ENCODE data around the gene INPP4A. TPM values are rescaled to one million over a fixed set of nuclear protein-coding genes. Genes with fewer than 3 reads are reported as not detected.

The INPP4A gene
- polyA plus RNA-seq, 1 experiment, result 12.9 TPM

GRCh38 chr2:98445683-98446581 lies 1.3 kb downstream of the INPP4A start:
- ChIA-PET CTCF (interaction anchor here (1.1 kb wide), 1 partner anchor 156 kb away, joined by 3 read pairs; no protein-coding TSS in a partner anchor), POLR2A (no interaction called here)
- no peaks in the 10 kb centered on the region for H3K27me3 ChIP-seq (ENCODE audit: control insufficient read depth, insufficient read depth, low read length)
- peak overlapping the region; percentile 75 for H3K4me3 ChIP-seq (ENCODE audit: low read depth, low read length)
- no peak overlapping the region for H3K27ac ChIP-seq (ENCODE audit: low read depth, low read length)
- H3K9me3 ChIP-seq (ENCODE audit: control insufficient read depth, insufficient read depth, low read length), result no peaks in the 10 kb centered on the region
- TF ChIP-seq, protein P1, sequence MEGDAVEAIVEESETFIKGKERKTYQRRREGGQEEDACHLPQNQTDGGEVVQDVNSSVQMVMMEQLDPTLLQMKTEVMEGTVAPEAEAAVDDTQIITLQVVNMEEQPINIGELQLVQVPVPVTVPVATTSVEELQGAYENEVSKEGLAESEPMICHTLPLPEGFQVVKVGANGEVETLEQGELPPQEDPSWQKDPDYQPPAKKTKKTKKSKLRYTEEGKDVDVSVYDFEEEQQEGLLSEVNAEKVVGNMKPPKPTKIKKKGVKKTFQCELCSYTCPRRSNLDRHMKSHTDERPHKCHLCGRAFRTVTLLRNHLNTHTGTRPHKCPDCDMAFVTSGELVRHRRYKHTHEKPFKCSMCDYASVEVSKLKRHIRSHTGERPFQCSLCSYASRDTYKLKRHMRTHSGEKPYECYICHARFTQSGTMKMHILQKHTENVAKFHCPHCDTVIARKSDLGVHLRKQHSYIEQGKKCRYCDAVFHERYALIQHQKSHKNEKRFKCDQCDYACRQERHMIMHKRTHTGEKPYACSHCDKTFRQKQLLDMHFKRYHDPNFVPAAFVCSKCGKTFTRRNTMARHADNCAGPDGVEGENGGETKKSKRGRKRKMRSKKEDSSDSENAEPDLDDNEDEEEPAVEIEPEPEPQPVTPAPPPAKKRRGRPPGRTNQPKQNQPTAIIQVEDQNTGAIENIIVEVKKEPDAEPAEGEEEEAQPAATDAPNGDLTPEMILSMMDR (IDR thresholded peaks at IDR 0.05; ENCODE audit: low read depth, low read length), result no peak
- DNase-seq (ENCODE audit: low read depth, low spot score), result no peak

DNA sequence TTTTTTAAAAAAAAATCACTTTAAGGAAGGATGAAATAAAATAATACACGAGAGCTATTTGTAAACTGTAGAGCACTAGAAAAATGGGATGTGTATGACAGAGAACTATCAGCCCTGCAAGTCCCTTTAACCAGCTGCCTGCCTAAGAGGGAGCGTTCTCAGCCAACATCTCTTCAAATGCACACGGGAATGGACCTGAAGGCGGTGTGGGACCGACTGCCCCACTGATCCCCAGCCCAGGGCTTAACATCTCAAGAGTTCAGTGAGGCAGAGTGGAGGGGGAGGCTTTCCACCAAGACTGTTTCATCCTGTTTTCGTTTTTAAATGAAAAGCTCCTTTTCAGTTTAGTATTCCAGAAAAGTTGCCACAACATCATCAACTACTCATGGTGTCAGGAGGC lies 2.2 kb downstream of the INPP4A start:
- Histone ChIP-seq H3K27ac (ENCODE audit: low read depth, low read length) (no peak overlapping the region), H3K4me3 (ENCODE audit: low read depth, low read length) (no peak overlapping the region), H3K27me3 (ENCODE audit: control insufficient read depth, insufficient read depth, low read length) (no peaks in the 10 kb centered on the region), H3K9me3 (ENCODE audit: control insufficient read depth, insufficient read depth, low read length) (no peaks in the 10 kb centered on the region)
- CTCF ChIA-PET, result interaction anchor here (0.8 to 1.1 kb wide), 2 partner anchors 155 to 707 kb away, joined by 3 read pairs; no protein-coding TSS in a partner anchor
- no peak for DNase-seq (ENCODE audit: low read depth, low spot score)
- POLR2A ChIA-PET, result no interaction called here
- TF ChIP-seq, protein P1 (IDR thresholded peaks at IDR 0.05; ENCODE audit: low read depth, low read length), result no peak

DNA sequence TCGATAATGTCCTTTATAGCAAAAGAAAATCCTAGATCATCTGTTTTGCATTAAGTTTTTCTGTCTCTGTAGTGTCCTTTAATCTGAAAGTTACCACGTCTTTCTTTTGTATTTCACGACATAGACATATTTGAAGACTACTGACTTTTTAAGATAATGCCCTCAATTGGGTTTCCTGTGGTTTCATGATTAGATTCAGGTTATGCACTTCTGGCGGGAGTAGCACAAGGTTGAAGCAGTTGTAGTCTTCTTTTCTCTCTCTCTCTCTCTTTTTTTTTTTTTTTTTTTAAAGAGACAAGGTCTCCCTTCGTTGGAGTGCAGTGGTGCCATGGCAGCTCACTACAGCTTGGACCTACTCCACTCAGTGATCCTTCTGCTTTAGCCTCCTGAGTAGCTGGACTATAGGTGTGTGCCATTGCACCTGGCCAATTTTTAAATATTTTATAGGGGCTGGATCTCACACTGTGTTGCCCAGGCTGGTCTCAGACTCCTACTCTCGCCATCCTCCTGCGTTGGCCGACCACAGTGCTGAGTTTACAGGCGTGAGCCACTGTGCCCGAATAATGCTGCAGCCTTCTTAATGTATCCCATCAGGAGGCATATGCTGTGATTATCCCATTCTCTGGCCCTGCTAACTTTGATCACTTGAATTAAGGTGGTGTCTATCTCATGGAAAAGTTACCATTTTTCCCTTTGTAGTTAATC lies 3.9 kb downstream of the INPP4A start:
- Histone ChIP-seq H3K27ac (ENCODE audit: low read depth, low read length) (no peak overlapping the region), H3K27me3 (ENCODE audit: control insufficient read depth, insufficient read depth, low read length) (no peaks in the 10 kb centered on the region), H3K9me3 (ENCODE audit: control insufficient read depth, insufficient read depth, low read length) (no peaks in the 10 kb centered on the region), H3K4me3 (ENCODE audit: low read depth, low read length) (no peak overlapping the region)
- POLR2A ChIA-PET, result interaction anchor here (0.7 kb wide), 1 partner anchor 111 kb away, joined by 4 read pairs; no protein-coding TSS in a partner anchor
- TF ChIP-seq, protein P1 (IDR thresholded peaks at IDR 0.05; ENCODE audit: low read depth, low read length), result no peak
- no peak for DNase-seq (ENCODE audit: low read depth, low spot score)
- CTCF ChIA-PET, result no interaction called here

GRCh38 chr2:98452396-98453027 lies 7.9 kb downstream of the INPP4A start:
- Histone ChIP-seq H3K4me3 (ENCODE audit: low read depth, low read length) (no peak overlapping the region), H3K27me3 (ENCODE audit: control insufficient read depth, insufficient read depth, low read length) (no peaks in the 10 kb centered on the region), H3K9me3 (ENCODE audit: control insufficient read depth, insufficient read depth, low read length) (no peaks in the 10 kb centered on the region), H3K27ac (ENCODE audit: low read depth, low read length) (no peak overlapping the region)
- no peak for DNase-seq (ENCODE audit: low read depth, low spot score)
- CTCF ChIA-PET, result no interaction called here
- POLR2A ChIA-PET, result no interaction called here
- TF ChIP-seq, protein P1 (IDR thresholded peaks at IDR 0.05; ENCODE audit: low read depth, low read length), result no peak

Data from AG04450 (cell line).